LNCAP (cell line): Measurements from ENCODE around the gene ZBTB11.

Experiments
- TF ChIP-seq, protein P1 (sequence below): fragments of 450-650 bp; IDR thresholded peaks from 2 replicates; pipeline ENCODE4 v1.5.1; 2017; ENCODE audit warnings: mild to moderate bottlenecking

Gene ZBTB11

DNA sequence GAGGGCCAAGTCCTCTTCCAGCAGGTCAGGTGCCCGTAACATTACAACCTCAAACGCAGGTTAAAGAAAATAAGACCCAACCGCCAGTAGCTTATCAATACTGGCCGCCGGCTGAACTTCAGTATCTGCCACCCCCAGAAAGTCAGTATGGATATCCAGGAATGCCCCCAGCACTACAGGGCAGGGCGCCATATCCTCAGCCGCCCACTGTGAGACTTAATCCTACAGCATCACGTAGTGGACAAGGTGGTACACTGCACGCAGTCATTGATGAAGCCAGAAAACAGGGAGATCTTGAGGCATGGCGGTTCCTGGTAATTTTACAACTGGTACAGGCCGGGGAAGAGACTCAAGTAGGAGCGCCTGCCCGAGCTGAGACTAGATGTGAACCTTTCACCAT, 16.6 kb upstream of the ZBTB11 start:
- TF ChIP-seq, protein P1, sequence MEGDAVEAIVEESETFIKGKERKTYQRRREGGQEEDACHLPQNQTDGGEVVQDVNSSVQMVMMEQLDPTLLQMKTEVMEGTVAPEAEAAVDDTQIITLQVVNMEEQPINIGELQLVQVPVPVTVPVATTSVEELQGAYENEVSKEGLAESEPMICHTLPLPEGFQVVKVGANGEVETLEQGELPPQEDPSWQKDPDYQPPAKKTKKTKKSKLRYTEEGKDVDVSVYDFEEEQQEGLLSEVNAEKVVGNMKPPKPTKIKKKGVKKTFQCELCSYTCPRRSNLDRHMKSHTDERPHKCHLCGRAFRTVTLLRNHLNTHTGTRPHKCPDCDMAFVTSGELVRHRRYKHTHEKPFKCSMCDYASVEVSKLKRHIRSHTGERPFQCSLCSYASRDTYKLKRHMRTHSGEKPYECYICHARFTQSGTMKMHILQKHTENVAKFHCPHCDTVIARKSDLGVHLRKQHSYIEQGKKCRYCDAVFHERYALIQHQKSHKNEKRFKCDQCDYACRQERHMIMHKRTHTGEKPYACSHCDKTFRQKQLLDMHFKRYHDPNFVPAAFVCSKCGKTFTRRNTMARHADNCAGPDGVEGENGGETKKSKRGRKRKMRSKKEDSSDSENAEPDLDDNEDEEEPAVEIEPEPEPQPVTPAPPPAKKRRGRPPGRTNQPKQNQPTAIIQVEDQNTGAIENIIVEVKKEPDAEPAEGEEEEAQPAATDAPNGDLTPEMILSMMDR = peak; percentile 25; the same call in 1 of the 2 replicates

DNA sequence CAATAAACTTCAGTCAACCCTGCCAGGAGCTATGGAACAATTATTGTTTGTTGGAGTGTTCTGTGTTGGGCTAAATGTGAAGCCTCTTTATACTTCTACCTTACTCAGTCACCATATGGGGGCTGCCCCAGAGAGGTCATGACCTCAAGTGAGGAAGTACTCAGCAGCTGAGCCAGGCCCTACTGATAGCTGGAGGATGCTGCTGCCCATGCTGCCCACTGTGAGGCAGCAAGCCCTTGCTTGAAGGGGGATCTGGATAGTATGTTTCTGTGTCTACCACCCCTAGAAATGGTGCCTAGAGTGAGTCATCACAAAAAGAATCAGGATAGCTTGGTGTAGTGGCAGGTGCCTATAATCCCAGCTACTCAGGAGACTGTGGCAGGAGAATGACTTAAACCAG, 14.0 kb upstream of the ZBTB11 start:
- TF ChIP-seq, protein P1 = no peak

DNA sequence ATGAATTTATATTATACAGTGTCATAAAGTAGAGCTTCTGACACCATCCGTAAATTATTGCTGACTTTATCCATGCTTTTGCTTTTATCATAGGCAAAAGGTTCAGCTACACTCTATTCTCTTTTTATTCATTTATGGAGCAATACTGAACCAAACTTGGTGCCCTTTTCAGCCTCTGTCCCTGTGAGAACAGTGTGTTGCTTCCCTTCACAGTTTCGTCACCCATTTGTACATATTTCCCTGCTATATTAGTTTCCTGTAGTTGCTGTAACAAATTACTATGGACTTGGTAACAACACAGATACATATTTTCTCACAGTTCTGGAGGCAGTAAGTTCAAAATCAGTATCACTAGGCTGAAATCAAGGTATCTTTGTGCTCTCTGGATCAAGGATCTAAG, 12.4 kb upstream of the ZBTB11 start:
- TF ChIP-seq, protein P1 = no peak

DNA sequence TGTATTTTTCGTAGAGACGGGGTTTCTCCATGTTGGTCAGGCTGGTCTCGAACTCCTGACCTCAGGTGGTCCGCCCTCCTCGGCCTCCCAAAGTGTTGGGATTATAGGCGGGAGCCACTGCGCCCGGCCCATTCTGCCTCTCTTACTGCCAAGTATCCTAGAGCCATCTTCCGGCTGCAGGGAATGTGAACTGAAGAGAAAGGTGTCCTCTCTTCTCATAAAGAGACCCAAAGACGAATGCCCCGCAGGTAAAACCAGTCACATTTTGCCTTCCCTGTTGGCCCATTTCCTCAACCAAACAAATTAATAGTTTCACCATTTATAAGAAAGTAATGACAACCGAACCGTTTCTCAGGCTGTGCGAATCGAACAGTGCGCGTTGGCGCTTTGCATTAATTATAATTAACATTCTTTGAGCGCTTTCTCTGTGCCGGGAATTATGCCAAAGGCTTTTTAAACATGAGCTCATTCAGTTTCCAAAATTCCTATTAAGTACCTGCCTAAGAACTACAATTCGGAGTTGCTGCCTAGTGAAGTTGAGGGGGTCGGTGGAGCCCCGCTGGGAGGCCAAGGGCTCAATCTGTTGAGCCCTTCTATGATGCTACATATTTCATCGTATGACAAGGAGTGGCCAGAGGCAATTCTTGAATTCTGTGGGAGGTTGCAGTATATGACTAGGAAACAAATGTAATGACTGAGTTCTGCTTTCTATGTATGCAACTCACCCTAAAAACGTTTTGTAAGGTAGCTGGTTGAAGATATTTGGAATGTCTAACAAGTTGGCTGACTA, 10.4 kb upstream of the ZBTB11 start:
- TF ChIP-seq, protein P1 = no peak

DNA sequence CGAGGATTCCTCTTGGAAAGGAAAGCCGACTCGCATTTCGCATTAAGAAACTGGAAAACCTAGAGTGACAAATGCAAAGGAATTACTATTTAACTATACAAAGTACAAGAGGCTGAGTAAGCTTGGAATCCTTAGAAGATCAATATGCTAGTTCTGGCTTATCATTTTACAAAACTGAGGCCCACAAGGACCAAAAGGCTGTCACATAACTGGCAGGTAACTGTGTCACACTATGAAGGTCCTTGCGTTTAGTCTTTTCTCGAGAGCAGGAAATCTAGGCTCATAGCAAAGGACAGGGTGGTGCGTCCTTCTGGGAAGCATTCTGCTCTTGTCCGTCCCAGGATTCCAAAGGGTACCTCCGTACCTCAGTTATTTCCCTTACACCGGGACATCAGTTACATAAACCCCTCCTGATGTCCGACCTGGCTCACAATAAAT, 9.0 kb upstream of the ZBTB11 start:
- TF ChIP-seq, protein P1 = no peak

DNA sequence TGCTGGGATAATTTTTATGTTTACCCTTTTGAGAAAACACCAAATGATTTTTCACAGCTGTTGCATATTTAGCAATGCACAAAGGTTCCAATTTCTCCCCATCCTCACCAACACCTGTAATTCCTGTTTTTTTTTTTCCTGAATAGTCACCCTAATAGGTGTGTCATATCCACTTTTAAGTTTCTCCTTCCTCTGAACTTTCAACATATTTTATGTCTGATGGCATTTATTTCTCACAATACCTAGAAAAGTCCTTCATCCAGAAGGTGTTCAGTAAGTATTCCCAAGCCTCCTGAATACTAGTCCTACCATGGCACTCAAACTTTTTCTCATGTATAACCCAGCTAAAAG, 8.1 kb upstream of the ZBTB11 start:
- TF ChIP-seq, protein P1 = no peak

DNA sequence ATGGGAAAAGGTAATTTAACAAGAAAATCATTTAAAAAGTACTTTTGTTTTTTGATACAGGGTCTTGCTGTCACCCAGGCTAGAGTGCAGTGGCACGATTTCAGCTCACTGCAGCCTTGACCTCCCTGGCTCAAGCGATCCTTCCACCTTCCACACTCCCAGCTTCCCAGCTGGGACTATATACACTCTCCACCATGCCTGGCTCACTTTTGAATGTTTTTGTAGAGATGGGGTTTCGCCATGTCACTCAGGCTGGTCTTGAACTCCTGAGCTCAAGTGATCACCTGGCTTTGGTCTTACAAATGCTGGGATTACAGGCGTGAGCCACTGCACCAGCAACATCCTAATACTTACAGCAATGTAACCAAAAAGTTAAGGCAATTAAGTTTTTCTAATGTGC, 3.5 kb upstream of the ZBTB11 start:
- TF ChIP-seq, protein P1 = no peak
